SU-DHL-6 (cell line): Measurements from ENCODE around the gene ANXA2.

Experiments used
- H2AFZ ChIP-seq: fragments of 200-600 bp; sonication (generic); 2 replicates; pipeline ENCODE4 v1.6.1; 2014; ENCODE audit warnings: low read depth, mild to moderate bottlenecking, moderate library complexity, mixed read lengths, antibody characterized with exemption, low read length; ENCODE audit not compliant: severe bottlenecking
- H3F3A ChIP-seq: fragments of 200-600 bp; shearing (Covaris generic); 2 replicates; pipeline ENCODE4 v1.6.0; 2016; ENCODE audit warnings: antibody characterized with exemption, mild to moderate bottlenecking; ENCODE audit not compliant: insufficient read depth
- H3K27ac ChIP-seq: fragments of 200-600 bp; sonication (generic); 2 replicates; pipeline ENCODE4 v1.5.1; 2016; ENCODE audit warnings: low read depth, mild to moderate bottlenecking, low read length, moderate library complexity, mixed read lengths
- H3K27me3 ChIP-seq: fragments of 200-600 bp; sonication (generic), shearing (Covaris generic); 2 replicates; pipeline ENCODE4 v1.6.0; 2014; ENCODE audit warnings: mild to moderate bottlenecking, low read length
- H3K36me3 ChIP-seq: fragments of 200-600 bp; sonication (generic); 2 replicates; pipeline ENCODE4 v1.6.1; 2014; ENCODE audit warnings: mild to moderate bottlenecking, low read length, mixed read lengths
- H3K4me2 ChIP-seq: fragments of 300-600, 200-600 bp; shearing (Covaris generic), sonication (generic); 2 replicates; pipeline ENCODE4 v1.6.0; 2014; ENCODE audit warnings: low read length, low read depth, mild to moderate bottlenecking; ENCODE audit not compliant: poor library complexity, severe bottlenecking
- H3K4me3 ChIP-seq: fragments of 200-600 bp; sonication (generic); 2 replicates; pipeline ENCODE4 v1.5.1; 2014; ENCODE audit warnings: antibody characterized with exemption, low read length, mild to moderate bottlenecking, mixed read lengths; ENCODE audit not compliant: insufficient read depth, poor library complexity, severe bottlenecking
- H3K79me2 ChIP-seq: fragments of 200-600 bp; sonication (generic); 2 replicates; pipeline ENCODE4 v1.6.1; 2014; ENCODE audit warnings: mild to moderate bottlenecking, low read length, moderate library complexity; ENCODE audit not compliant: insufficient read depth
- H3K9ac ChIP-seq: fragments of 200-600 bp; sonication (generic); 2 replicates; pipeline ENCODE4 v1.7.0; 2014; ENCODE audit warnings: mild to moderate bottlenecking, low read length
- H3K9me2 ChIP-seq: fragments of 200-600 bp; sonication (generic); replicated peaks from 2 replicates; pipeline ENCODE4 v1.6.1; 2014; ENCODE audit warnings: low read length; ENCODE audit not compliant: insufficient read depth
- H3K9me3 ChIP-seq: fragments of 200-600 bp; sonication (generic); 2 replicates; pipeline ENCODE4 v1.6.1; 2014; ENCODE audit warnings: low read length, mixed read lengths; ENCODE audit not compliant: insufficient read depth
- H4K20me1 ChIP-seq: fragments of 200-600 bp; sonication (generic); 2 replicates; pipeline ENCODE4 v1.6.1; 2014; ENCODE audit warnings: low read depth, mild to moderate bottlenecking, antibody characterized with exemption, low read length, moderate library complexity, mixed read lengths
- CTCF ChIP-seq: fragments of 200-600 bp; sonication (generic); IDR thresholded peaks from one replicate; pipeline ENCODE4 v1.5.1; 2017; ENCODE audit warnings: antibody characterized with exemption, mild to moderate bottlenecking, low read length, moderate library complexity; ENCODE audit not compliant: insufficient read depth, poor library complexity, severe bottlenecking
- EZH2phosphoT487 ChIP-seq: fragments of 200-600 bp; sonication (generic), shearing (Covaris generic); conservative IDR thresholded peaks from 2 replicates; pipeline ENCODE4 v1.6.1; 2018; ENCODE audit warnings: mild to moderate bottlenecking, antibody characterized with exemption, low read length, moderate library complexity, mixed read lengths

The ANXA2 gene

GRCh38 chr15:60381148-60381788 is 16.5 kb downstream of the ANXA2 start:
- Histone ChIP-seq H3K4me3 (no peak overlapping the region), H3F3A (no peaks in the 10 kb centered on the region), H2AFZ (no peak overlapping the region), H3K36me3 (no peaks in the 10 kb centered on the region), H3K27ac (no peak overlapping the region), H3K79me2 (no peaks in the 10 kb centered on the region), H3K9me3 (no peaks in the 10 kb centered on the region), H3K27me3 (no peaks in the 10 kb centered on the region), H4K20me1 (no peaks in the 10 kb centered on the region), H3K9me2 (no peaks in the 10 kb centered on the region), H3K4me2 (no peak overlapping the region), H3K9ac (no peak overlapping the region)
- TF ChIP-seq EZH2phosphoT487 (no peak), CTCF (no peak)

GRCh38 chr15:60379525-60380274 is 18.1 kb downstream of the ANXA2 start:
- TF ChIP-seq CTCF (no peak), EZH2phosphoT487 (no peak)
- no peak overlapping the region for H2AFZ ChIP-seq
- H3K27me3 ChIP-seq = no peaks in the 10 kb centered on the region
- H3K9me3 ChIP-seq = no peaks in the 10 kb centered on the region
- no peaks in the 10 kb centered on the region for H3K79me2 ChIP-seq
- H3K4me3 ChIP-seq = no peak overlapping the region
- no peaks in the 10 kb centered on the region for H3K9me2 ChIP-seq
- H3K36me3 ChIP-seq = no peaks in the 10 kb centered on the region
- no peak overlapping the region for H3K27ac ChIP-seq
- no peaks in the 10 kb centered on the region for H3F3A ChIP-seq
- H3K4me2 ChIP-seq = no peak overlapping the region
- H3K9ac ChIP-seq = no peak overlapping the region
- no peaks in the 10 kb centered on the region for H4K20me1 ChIP-seq

- Histone ChIP-seq H3K79me2 (no peaks in the 10 kb centered on the region), H2AFZ (no peak overlapping the region), H3K36me3 (no peaks in the 10 kb centered on the region), H3F3A (no peaks in the 10 kb centered on the region), H3K9me3 (no peaks in the 10 kb centered on the region), H3K9me2 (no peaks in the 10 kb centered on the region), H3K4me2 (no peak overlapping the region), H3K4me3 (no peak overlapping the region), H3K9ac (no peak overlapping the region), H3K27ac (no peak overlapping the region), H3K27me3 (no peaks in the 10 kb centered on the region), H4K20me1 (no peaks in the 10 kb centered on the region)
- TF ChIP-seq EZH2phosphoT487 (no peak), CTCF (no peak)
Measured at GRCh38 chr15:60379185-60379524, 18.6 kb downstream of the ANXA2 start.
